ENCODE measurements around the gene NECTIN4.
"Not testable (repeated sequence)": the region's sequence is repeated elsewhere in the genome, so short reads cannot be mapped to it uniquely, and the experiment has no call there.

The NECTIN4 gene

GRCh38 chr1:161082483-161082882 is 6.9 kb downstream of the NECTIN4 start:
- DNase-seq (ENCODE audit: low spot score): no peak

- DNase-seq (ENCODE audit: low spot score): no peak
Measured at GRCh38 chr1:161081519-161081918, 7.8 kb downstream of the NECTIN4 start.

GRCh38 chr1:161080441-161081405 is 8.6 kb downstream of the NECTIN4 start:
- no peak for DNase-seq (ENCODE audit: low spot score)

GRCh38 chr1:161079436-161080110 is 9.8 kb downstream of the NECTIN4 start:
- no peak for DNase-seq (ENCODE audit: low spot score)

GRCh38 chr1:161077426-161077825 is 11.9 kb downstream of the NECTIN4 start:
- DNase-seq (ENCODE audit: low spot score): no peak

GRCh38 chr1:161076410-161076809 is 12.9 kb downstream of the NECTIN4 start:
- no peak for DNase-seq (ENCODE audit: low spot score)

GRCh38 chr1:161074676-161075368 is 14.5 kb downstream of the NECTIN4 start:
- no peak for DNase-seq (ENCODE audit: low spot score)

GRCh38 chr1:161073474-161074121 is 15.8 kb downstream of the NECTIN4 start:
- no peak for DNase-seq (ENCODE audit: low spot score)

GRCh38 chr1:161072751-161073449 is 16.5 kb downstream of the NECTIN4 start:
- DNase-seq (ENCODE audit: low spot score): no peak

- peak; percentile 47 for DNase-seq (ENCODE audit: low spot score)
Measured at GRCh38 chr1:161071886-161072371, 17.4 kb downstream of the NECTIN4 start.

- DNase-seq (ENCODE audit: low spot score): no peak
Measured at GRCh38 chr1:161070761-161071160, 18.6 kb downstream of the NECTIN4 start.

GRCh38 chr1:161069731-161070270 is 19.6 kb downstream of the NECTIN4 start, which contains the start of gene ARHGAP30:
Gene ARHGAP30, minus strand, starts transcription at chr1:161069891. Its CDS starts 267 bp downstream, at chr1:161069624.
- peak; percentile 81 for DNase-seq (ENCODE audit: low spot score)

GRCh38 chr1:161069241-161069640 is 20.1 kb downstream of the NECTIN4 start:
- no peak for DNase-seq (ENCODE audit: low spot score)

GRCh38 chr1:161068306-161069234 is 20.8 kb downstream of the NECTIN4 start:
- peak; percentile 73 for DNase-seq (ENCODE audit: low spot score)

GRCh38 chr1:161066694-161067093 is 22.7 kb downstream of the NECTIN4 start:
- DNase-seq (ENCODE audit: low spot score): no peak

- DNase-seq (ENCODE audit: low spot score): not testable (repeated sequence)
Measured at GRCh38 chr1:161065681-161066080, 23.7 kb downstream of the NECTIN4 start.

GRCh38 chr1:161063936-161064335 is 25.4 kb downstream of the NECTIN4 start:
- not testable (repeated sequence) for DNase-seq (ENCODE audit: low spot score)

- DNase-seq (ENCODE audit: low spot score): no peak
Measured at GRCh38 chr1:161061419-161061818, 27.9 kb downstream of the NECTIN4 start.

GRCh38 chr1:161059293-161059692 is 30.1 kb downstream of the NECTIN4 start:
- no peak for DNase-seq (ENCODE audit: low spot score)

GRCh38 chr1:161054805-161055204 is 34.6 kb downstream of the NECTIN4 start:
- DNase-seq (ENCODE audit: low spot score): no peak

All from pons (tissue), 1 donor.